GM18909 (cell line): ENCODE data around the gene POLG.

Experiments used
- ATAC-seq: cut with Tn5 transposase; IDR thresholded peaks from one replicate; pipeline ENCODE4 v1.9.1; 2021; ENCODE audit warnings: mild to moderate bottlenecking; ENCODE audit not compliant: unreplicated experiment, poor library complexity

The POLG gene

DNA sequence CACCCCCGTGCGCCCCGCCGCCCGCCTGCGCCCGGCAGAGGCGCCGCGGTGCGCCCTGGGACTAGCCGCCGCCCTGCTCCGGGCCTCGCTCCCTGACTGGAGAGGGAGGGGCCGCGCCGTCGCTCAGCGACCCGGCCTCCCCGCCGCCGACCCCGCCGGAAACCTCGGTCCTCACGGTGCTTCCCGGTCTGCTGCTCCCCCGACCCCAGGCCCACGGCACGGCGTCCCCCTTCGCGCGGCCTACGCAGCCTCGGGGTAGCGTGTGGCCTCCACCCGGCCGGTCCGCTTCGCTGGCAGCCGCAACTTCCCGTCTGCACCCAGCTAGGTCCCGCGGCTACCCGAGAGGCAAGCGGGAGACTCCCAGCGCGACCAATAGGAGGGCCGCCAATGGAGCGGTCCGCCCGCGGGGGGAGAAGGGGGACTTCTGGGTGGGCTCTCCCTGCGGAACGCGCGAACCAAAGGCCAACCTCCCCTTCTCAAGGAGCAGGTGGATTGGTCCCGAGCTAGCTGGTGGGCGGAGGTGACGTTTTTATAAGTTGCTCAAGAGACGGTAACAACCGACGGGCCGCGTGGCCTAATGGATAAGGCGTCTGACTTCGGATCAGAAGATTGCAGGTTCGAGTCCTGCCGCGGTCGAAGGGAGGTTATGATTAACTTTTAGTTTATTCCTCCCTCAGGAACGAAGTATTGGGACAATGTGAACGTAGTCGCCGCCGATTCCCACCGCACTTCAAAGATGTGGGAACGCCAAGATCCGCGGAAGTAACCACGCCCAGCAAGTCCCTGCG lies at the start of gene POLG:
Gene POLG (minus strand): TSS at position 315 of the 788 bp plus-strand sequence. CDS start 1,070 bp downstream, outside the sequence.
- peak; percentile 91 for ATAC-seq

DNA sequence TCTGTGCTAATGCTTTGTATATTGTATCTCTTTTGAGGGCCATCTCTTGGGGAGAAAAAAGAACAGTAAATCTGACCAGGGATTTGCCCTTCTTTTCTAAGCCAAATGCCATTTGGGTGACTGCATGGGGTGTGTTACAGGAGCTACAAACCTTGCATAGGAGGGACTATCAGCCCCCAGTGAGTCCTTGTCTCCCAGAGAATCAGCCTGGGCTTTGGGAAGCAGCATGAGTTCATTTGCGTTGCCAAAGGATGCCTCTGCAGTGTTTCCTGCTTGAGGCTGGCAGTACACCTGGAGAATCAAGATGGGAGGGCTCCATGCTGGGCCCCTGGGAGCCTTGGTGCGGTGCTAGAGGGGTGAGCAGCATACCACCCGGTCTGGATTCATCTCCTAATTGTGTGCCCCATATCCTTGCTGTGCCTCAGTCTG lies 49.6 kb upstream of the POLG start:
- ATAC-seq: no peak

DNA sequence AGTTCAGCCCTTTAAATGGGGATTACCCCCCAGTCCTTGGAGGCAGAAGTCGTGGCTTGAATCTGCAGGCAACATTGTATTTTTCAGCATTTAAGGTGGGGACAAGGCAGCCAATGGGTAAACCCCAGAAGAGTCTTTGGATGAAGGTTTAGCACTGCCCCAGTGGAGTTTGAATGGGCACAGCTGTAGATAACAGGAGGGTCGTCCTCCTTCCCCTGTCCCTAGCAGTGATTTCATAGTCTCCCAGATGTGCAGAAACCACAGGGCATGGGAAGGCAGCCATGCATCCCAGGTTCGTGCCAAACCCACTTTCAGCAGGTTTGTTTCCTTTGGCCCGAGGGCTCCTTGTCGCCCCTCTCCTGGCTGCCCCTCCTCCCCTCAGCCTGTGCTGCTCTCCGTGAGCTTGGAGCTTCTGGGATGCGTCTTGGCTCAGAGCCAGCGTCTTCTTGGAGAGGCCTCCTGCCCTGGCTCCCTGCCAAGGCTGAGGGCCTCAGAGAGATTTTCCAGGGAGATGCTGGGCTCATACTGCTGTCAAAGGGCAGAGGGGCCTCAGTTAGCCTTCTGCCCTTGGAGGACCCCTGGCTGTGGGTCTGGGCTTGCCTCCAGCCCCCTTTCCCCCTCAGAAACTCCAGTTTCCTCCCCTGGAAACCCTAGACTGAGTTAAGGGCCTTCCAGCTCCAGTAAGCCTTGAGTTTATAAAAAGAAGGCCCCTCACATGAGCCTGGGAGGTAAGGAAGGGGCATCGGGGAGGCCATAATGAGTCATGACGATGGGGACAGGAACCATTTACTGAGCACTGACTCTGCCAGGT lies 48.9 kb upstream of the POLG start:
- no peak for ATAC-seq

DNA sequence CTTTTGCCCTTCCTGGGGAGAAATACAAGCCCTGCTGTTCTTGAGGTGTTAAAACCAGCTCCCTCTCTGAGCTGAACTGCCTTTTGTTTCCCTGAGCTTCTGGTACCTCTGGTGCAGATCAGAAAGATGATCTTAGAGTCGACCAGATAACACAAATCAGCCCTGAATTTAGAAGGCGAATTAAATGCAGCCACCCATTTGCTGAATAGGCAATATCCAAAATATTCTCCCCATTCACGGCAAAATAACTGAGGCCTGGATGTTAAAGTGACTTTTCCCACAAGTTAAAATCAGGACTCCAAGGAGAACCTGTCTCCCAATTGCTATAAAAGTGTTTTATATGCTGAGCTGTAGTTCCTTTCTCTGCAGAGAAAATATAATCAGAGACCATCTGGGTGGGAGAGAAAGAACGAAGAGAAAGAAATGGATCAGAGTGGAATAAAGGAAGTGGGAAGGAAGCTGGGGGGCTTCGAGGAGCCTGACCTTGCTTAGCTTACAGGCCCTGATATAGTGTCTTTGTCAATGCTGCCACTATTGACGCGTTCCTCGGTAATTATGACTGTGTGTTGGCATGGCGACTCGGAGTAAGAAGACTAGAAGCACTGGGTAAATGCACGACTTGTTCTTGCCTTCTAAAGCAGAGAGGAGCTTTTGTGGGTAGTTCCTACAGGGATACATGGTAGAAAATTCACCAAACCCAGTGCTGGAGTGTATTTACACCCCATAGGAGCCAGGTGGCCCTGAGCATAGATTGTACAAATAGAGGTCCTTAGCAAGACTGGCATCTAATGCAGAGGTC lies 47.5 kb upstream of the POLG start:
- no peak for ATAC-seq

DNA sequence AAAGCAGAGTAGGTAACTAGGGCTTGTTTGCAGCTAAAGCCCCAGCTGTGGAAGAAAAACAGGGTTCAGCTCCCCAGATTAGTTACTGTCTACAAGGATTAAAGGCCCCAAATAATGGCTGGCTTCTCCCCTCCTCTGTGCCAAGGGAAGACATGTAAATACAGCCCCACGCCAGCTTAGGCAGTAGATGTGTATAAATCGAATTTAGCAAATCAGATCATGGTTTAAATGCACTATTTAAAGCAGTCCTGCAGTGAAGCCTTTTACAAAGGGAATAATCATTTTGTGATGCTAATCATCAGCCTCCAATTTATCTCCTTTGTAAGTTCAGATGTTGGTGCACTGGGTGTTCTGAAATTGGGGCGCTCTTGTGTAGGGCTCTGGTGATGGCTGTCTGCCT lies 46.7 kb upstream of the POLG start:
- no peak for ATAC-seq

DNA sequence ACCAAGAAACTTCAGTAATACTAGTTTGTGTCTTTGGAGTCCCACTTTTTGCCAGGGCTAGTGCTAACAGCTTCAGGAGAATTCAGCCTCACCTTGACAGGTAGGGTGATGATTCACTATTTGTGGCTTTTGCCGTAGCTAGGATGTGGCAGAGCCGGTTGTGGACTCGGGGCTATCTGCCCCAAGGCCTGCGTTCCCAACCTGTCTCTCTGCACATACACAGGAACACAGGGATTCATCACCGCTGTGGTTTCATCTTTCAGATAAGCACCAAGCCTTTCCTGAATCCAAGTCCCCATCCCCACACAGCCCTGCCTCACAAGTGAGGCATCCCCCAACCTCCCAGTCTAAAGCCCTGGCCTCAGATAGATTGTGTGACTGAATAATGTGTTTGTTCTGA lies 45.2 kb upstream of the POLG start:
- ATAC-seq: no peak

DNA sequence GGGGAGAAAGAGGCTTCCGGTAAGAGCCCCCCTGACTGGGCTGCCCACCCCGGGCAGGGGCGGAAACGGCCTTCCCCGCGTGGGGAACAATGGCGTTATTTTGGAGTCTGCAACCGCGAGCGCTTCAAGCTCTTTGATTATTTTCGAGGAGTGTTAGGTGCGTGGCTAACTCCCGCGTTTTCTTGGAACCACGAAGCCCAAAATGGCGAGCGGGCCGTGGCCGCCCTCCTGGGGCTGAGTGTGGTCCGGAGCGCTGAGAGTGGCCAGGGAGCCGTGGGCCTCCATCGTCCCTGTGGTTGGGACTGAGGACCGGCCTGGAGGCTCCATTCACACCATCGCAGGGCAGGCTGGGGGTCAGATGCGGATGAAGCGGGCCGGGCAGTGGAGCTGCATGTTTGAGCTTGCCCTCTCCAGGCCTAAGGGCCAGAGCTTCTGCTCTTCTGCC lies 44.6 kb upstream of the POLG start:
- no peak for ATAC-seq

DNA sequence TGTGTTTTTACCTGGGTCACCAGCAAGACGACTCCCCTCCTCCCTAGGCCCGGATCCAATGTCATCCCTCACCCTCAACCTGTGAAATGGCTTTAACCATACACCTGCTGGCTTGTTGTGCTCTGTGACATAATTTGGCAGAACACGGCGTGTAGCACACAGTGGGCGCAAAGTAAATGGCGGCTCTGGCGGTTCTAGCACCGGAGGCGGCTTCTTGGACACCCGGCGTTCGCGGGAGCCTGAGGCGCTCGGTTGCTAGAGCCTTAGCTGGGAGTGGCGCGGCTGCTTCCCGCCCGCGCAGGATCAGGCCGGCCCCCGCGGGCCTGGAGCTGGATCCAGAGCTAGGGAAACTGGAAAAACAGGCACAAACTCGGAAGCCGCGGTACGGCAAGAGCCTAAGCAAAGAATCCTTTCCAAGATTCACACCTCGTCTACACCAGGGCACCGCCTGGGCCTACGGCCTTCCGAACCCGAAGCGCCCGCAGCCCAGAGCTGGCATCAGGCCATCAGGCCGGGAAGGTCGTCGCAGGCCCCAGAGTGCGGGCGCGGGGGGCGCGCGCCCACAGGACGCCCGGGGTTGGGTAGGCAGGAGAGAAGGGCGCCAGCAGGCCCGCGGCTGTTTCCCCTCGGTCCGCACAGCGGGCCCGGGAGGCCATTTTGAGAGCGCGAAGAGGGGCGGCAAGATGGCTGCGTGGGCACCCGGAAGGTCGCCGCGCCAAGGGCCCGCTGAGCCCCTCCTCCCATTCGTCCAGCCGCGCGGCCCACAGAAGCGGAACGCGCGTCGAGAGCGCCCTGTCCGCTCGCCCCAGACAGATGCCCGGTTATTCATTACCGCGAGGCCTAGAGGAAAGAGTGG lies 43.9 kb upstream of the POLG start:
- no peak for ATAC-seq

DNA sequence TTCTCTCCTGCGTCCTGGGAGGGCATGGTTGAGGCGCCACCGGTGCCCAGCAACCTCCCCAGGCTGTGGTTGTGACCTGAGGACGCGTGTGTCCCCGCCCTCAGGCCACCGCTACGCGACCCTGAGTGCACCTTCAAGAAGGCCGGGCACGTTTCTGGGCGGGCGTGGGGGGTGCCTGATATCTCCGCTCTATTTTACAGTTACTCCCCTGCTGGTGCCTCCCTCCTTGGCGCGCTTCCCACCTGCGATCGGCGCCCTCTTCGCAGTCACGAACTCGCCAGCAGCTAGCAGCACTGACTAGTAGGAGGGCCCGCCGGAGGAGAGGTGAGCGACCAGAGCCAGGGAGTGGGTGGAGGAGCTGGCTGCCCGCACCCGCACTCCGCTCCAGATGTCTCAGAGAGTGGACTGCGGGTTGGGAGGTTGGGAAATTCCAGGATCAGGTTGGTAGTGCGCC lies 43.2 kb upstream of the POLG start:
- no peak for ATAC-seq

DNA sequence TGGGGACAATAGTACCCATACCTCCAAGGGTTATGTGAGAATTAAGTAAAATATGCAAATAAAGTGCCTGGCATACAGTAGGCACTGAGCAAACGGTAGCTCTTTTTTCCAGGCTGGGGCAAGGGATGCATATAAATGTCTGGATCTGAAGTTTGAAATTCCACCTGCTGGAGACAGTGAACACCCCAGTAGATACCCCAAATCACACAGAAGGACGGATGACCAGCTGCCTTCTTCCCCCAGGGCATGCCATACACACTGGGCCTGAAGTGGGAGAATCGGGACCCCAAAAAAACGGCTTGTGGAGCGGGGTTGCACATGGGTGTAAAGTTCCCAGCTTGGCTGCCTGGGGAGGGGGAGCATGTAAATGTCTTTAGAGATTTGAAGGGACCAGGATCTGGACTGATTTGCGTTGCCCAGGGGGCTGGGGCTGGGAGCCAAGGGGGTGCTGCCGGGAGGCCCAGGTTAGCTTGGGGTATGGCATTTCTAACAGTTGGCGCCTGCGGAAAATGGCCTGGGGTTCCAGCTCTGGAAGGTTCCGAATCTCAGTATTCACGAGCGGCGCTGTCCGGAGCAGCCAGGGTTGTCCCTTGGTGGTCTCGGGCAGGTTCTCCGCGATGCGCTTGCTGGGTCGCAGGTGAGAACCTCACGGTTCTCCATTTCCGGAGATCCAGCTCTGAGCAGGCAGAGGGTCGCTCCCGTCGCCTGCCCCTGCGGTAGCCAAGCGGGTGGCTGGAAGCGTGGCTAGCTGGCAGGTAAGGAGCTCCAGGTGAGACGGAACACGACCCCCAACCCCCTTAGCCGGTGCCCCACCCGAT lies 42.6 kb upstream of the POLG start:
- no peak for ATAC-seq

DNA sequence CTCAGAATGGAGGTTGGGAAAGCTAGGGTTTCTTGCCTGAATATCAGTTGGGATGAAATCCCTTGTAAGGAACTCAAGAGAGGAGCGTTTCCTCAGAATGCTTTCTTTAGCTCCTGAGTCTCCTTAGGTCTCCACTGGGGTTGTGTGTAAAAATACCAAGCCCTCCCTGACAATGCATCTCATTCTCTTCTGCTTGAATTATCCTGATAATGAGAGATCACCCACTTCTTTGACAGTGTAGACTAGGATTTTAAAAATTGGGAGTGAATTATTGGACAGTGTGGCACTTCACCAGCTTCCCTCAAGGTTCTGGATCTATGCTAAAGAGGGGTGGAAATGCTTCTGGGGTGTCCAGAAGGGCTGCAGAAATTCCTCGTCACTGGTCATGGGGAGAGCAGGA lies 41.8 kb upstream of the POLG start:
- no peak for ATAC-seq

DNA sequence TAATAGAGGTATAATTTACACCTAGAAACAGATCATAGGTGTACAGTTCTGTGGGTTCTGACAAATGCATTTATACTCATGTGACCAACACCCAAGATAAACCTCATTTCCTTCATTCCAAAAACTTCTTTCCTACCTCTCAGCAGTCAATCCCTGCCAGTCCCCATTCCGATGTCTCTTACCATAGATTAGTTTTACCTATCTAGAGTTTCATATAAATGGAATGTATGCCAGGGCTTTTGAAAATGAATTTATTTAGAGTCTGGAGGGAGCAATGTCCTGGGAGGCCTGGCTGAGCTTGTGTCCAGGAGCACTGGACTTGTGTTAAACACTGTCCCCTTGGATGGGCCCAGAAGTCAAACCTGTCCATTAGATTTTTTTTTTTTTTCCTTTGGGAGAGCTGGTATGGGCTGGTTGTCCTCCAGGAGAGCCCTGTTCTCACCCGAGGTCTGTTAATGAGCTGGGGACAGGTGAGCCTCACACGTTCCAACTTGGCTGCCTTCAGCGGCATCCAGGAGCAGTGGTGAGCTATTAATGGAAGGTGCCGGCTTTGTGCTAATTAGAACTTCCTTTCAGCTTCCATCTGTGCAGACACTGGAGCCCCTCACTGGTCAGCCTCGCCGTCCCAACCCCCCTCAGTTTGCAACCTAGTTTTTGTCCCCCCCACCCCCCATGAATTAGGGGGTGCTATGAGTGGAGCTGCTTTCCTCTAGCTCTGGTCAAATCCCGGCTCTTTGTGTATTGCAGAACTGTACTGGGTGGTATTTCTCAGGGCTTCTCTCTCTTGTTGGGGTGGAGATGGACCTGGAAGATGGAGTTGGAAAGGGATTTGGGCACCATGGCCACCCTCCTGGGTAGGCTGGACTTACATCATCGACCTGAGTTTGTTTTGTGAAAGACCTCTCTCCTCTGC lies 40.7 kb upstream of the POLG start:
- ATAC-seq: no peak

DNA sequence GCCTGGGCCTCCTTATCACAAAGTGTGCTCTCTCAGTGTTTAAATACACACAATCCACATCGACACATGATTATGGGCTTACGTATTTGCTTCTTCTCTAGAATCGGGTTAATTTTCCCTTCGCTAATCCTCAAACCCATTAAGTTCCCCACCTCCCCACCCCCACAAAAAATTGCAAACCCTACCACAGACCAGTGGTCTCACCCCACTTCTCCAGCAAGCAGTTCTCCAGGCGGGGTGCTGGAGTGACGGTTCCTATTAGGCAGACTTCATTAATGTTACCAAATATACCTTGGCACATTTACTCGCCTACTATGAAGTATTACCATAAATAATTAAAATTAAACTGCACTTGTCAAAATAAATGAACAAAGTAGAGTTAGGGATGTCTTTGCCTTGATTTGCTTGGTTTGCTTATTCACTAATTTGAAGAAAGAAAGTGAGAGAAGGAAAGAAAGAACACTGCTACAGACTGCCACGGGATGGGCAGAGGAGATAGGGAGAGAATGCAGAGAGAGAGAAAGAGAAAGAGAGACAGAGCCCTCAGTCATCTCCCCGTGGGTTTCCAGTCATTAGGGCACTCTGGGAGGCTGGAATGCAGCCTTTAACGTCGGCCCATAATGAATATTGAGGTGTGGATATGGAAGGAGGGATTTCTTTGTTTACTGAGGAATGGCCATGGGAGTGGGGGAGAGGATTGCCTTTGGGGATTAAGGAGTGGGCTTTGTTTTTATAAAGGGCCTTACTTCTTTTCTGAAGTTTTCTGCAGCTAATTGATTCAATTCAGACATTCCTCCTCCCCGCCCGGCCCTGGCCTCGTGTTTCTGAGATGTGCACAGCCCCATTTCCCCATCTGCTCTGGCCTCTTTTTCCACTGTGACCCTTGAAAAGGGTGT lies 39.7 kb upstream of the POLG start:
- ATAC-seq: no peak

DNA sequence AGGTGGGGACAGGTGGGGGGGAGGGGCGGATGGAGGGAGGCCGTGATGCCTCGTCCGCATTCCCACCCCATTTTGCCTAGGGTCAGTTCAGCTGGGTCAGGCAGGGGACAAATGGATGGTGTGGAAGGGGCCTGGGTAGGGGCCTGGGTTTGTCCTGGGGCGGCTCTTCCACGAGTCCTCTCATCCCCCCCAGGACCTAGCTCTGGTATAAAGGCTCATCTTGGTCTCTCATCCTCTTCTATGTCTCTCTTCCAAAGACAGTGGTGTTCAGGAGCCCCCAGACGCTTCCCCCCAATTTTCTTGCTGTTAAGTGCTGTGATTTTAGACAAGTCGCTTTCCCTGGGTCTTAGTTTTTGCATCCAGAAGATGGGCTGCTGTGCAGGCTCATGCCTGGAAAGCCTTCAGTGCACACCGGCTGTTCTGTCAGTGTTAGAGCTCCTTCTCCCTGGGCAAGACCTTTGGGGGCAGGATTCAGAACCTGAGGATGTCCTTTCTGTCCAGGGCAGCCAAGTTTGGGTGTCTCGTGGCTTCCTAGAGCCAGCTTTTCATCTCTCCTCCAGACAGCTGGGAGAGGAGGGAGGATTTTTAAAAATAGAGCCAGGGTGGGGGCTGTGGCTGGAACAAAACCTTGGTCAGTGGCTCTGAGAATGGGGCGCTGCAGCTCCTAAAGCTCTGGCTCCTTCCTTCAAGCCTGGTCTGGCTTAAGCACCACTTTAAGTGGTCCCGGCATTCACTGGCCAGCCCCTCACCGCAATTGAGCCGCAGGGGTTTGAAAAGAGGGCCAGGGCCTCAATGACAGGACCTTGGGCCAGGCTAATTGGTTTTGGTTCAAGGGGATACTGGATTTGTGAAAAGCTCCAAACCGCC lies 37.7 kb upstream of the POLG start:
- ATAC-seq: no peak

DNA sequence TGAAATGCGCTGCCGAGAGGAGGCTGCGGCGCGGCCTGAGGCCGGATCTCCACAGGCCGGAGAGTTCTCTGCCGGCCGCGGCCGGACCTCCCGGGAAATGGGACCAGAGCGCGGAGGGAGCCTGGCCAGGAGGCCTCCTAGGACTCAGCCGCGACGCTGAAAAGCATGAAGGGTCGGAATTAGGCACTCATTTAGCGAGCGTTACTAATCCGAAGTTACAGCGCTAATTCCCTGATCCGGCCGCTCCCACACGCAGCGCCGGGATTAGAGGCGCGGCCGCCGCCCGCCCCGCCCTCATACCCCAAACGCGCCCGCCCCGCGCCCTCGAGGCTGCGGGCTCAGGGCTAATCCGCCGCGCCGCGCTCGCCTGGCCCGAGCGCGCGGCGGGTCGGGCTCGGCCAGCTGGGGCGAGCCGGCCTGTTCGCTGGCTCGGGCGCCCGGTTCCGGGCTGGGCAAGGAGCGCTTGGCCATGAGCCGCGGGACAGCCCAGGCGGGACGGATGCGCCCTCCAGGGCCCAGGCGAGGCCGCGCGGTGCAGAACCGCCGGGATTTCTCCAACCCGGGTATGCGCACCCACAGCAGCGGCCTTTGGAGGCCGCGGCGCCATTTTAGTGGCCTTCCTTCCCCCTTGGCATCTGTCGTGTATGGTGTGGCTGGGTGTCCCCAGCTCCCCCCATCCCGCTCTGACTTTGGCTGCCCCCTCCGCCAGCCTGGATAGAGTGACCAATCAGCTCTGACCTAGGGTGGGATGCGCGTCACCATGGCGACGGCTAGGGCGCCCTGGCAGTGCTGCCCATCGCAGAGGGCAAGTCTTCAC lies 36.8 kb upstream of the POLG start:
- ATAC-seq: no peak
